Measurements from ENCODE around the gene EPB41L2. TPM values are rescaled to one million over a fixed set of nuclear protein-coding genes. Genes with fewer than 3 reads are reported as not detected.

Gene EPB41L2
- total and polyA plus RNA-seq, 2 experiments from 2014 or later: 76.2 to 91.7 TPM

DNA sequence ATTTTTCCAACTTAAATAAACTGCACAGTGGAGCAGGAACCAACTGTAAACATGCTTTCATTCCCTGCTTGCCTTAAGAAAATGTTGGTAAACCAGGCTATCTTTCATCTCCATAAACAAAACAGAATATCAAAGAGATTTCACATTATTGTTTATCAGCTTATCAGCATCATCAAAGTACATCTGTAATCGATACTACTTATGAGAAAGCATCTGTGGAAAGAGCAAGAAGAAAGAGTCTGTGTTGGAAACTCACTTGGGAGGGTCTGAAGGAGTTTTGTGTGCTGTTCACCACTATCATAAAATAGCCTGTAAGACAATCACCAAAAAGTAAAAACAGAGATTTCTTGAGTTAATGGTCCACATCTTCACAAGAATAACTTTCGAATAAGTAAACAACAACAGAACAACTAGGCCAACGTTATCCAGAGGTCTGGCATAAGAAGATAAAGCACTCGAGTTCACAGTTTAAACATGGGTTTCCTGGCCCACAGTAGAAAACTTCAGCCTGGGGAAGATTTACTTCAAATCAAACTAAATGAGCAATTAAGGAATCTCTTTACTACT, 47.9 kb downstream of the EPB41L2 start:
- Mint-ChIP-seq H3K27me3 (ENCODE audit: insufficient read depth, low read depth, poor library complexity) (no peaks in the 10 kb centered on the region), H3K4me3 (no peak overlapping the region), H3K9me3 (peaks cover 6% of the 10 kb centered on the region; the same call in 1 of the 3 replicates), H3K4me1 (peaks cover 24% of the 10 kb centered on the region), H3K36me3 (ENCODE audit: low read depth) (peaks cover 8% of the 10 kb centered on the region; the same call in 2 of the 3 replicates), H3K27ac (peak overlapping the region; percentile 40; the same call in 1 of the 2 replicates)
- H3K4me1 ChIP-seq (ENCODE audit: insufficient read depth): peaks cover 17% of the 10 kb centered on the region
- H2AFZ ChIP-seq: no peak overlapping the region
- H3K27me3 ChIP-seq (ENCODE audit: insufficient read depth): no peaks in the 10 kb centered on the region
- TF ChIP-seq EZH2 (IDR thresholded peaks at IDR 0.05; ENCODE audit: low read depth, unreplicated experiment) (no peak), ZNF331 (CRISPR knock-in tag; IDR thresholded peaks at IDR 0.05; ENCODE audit: low read depth) (no peak)
- TF ChIP-seq, protein P1, sequence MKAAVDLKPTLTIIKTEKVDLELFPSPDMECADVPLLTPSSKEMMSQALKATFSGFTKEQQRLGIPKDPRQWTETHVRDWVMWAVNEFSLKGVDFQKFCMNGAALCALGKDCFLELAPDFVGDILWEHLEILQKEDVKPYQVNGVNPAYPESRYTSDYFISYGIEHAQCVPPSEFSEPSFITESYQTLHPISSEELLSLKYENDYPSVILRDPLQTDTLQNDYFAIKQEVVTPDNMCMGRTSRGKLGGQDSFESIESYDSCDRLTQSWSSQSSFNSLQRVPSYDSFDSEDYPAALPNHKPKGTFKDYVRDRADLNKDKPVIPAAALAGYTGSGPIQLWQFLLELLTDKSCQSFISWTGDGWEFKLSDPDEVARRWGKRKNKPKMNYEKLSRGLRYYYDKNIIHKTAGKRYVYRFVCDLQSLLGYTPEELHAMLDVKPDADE (IDR thresholded peaks at IDR 0.05): no peak
- TF ChIP-seq, protein P2, sequence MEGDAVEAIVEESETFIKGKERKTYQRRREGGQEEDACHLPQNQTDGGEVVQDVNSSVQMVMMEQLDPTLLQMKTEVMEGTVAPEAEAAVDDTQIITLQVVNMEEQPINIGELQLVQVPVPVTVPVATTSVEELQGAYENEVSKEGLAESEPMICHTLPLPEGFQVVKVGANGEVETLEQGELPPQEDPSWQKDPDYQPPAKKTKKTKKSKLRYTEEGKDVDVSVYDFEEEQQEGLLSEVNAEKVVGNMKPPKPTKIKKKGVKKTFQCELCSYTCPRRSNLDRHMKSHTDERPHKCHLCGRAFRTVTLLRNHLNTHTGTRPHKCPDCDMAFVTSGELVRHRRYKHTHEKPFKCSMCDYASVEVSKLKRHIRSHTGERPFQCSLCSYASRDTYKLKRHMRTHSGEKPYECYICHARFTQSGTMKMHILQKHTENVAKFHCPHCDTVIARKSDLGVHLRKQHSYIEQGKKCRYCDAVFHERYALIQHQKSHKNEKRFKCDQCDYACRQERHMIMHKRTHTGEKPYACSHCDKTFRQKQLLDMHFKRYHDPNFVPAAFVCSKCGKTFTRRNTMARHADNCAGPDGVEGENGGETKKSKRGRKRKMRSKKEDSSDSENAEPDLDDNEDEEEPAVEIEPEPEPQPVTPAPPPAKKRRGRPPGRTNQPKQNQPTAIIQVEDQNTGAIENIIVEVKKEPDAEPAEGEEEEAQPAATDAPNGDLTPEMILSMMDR (conservative IDR thresholded peaks at IDR 0.05; ENCODE audit: low read depth in 2 of 2): no peak
- TF ChIP-seq, protein P3, sequence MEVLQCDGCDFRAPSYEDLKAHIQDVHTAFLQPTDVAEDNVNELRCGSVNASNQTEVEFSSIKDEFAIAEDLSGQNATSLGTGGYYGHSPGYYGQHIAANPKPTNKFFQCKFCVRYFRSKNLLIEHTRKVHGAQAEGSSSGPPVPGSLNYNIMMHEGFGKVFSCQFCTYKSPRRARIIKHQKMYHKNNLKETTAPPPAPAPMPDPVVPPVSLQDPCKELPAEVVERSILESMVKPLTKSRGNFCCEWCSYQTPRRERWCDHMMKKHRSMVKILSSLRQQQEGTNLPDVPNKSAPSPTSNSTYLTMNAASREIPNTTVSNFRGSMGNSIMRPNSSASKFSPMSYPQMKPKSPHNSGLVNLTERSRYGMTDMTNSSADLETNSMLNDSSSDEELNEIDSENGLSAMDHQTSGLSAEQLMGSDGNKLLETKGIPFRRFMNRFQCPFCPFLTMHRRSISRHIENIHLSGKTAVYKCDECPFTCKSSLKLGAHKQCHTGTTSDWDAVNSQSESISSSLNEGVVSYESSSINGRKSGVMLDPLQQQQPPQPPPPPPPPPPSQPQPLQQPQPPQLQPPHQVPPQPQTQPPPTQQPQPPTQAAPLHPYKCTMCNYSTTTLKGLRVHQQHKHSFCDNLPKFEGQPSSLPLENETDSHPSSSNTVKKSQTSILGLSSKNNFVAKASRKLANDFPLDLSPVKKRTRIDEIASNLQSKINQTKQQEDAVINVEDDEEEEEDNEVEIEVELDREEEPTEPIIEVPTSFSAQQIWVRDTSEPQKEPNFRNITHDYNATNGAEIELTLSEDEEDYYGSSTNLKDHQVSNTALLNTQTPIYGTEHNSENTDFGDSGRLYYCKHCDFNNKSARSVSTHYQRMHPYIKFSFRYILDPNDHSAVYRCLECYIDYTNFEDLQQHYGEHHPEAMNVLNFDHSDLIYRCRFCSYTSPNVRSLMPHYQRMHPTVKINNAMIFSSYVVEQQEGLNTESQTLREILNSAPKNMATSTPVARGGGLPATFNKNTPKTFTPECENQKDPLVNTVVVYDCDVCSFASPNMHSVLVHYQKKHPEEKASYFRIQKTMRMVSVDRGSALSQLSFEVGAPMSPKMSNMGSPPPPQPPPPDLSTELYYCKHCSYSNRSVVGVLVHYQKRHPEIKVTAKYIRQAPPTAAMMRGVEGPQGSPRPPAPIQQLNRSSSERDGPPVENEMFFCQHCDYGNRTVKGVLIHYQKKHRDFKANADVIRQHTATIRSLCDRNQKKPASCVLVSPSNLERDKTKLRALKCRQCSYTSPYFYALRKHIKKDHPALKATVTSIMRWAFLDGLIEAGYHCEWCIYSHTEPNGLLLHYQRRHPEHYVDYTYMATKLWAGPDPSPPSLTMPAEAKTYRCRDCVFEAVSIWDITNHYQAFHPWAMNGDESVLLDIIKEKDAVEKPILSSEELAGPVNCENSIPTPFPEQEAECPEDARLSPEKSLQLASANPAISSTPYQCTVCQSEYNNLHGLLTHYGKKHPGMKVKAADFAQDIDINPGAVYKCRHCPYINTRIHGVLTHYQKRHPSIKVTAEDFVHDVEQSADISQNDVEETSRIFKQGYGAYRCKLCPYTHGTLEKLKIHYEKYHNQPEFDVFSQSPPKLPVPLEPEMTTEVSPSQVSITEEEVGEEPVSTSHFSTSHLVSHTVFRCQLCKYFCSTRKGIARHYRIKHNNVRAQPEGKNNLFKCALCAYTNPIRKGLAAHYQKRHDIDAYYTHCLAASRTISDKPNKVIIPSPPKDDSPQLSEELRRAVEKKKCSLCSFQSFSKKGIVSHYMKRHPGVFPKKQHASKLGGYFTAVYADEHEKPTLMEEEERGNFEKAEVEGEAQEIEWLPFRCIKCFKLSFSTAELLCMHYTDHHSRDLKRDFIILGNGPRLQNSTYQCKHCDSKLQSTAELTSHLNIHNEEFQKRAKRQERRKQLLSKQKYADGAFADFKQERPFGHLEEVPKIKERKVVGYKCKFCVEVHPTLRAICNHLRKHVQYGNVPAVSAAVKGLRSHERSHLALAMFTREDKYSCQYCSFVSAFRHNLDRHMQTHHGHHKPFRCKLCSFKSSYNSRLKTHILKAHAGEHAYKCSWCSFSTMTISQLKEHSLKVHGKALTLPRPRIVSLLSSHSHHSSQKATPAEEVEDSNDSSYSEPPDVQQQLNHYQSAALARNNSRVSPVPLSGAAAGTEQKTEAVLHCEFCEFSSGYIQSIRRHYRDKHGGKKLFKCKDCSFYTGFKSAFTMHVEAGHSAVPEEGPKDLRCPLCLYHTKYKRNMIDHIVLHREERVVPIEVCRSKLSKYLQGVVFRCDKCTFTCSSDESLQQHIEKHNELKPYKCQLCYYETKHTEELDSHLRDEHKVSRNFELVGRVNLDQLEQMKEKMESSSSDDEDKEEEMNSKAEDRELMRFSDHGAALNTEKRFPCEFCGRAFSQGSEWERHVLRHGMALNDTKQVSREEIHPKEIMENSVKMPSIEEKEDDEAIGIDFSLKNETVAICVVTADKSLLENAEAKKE (CRISPR knock-in tag; IDR thresholded peaks at IDR 0.05): no peak
- TF ChIP-seq, protein P4, sequence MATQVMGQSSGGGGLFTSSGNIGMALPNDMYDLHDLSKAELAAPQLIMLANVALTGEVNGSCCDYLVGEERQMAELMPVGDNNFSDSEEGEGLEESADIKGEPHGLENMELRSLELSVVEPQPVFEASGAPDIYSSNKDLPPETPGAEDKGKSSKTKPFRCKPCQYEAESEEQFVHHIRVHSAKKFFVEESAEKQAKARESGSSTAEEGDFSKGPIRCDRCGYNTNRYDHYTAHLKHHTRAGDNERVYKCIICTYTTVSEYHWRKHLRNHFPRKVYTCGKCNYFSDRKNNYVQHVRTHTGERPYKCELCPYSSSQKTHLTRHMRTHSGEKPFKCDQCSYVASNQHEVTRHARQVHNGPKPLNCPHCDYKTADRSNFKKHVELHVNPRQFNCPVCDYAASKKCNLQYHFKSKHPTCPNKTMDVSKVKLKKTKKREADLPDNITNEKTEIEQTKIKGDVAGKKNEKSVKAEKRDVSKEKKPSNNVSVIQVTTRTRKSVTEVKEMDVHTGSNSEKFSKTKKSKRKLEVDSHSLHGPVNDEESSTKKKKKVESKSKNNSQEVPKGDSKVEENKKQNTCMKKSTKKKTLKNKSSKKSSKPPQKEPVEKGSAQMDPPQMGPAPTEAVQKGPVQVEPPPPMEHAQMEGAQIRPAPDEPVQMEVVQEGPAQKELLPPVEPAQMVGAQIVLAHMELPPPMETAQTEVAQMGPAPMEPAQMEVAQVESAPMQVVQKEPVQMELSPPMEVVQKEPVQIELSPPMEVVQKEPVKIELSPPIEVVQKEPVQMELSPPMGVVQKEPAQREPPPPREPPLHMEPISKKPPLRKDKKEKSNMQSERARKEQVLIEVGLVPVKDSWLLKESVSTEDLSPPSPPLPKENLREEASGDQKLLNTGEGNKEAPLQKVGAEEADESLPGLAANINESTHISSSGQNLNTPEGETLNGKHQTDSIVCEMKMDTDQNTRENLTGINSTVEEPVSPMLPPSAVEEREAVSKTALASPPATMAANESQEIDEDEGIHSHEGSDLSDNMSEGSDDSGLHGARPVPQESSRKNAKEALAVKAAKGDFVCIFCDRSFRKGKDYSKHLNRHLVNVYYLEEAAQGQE (IDR thresholded peaks at IDR 0.05; ENCODE audit: unreplicated experiment): no peak
- H4K20me1 ChIP-seq (replicated peaks; ENCODE audit: insufficient read depth): no peaks in the 10 kb centered on the region
- H3F3A ChIP-seq (replicated peaks; ENCODE audit: low read depth): no peaks in the 10 kb centered on the region
- no peak overlapping the region for H3K4me3 ChIP-seq
- no peak overlapping the region for H3K4me2 ChIP-seq
- DNase-seq (ENCODE audit: low spot score): no peak
- H3K79me2 ChIP-seq (replicated peaks; ENCODE audit: insufficient read depth): peaks cover 49% of the 10 kb centered on the region
- H3K9me2 ChIP-seq (ENCODE audit: insufficient read depth): no peaks in the 10 kb centered on the region
- H3K36me3 ChIP-seq (ENCODE audit: insufficient read depth): no peaks in the 10 kb centered on the region
- no peak overlapping the region for H3K27ac ChIP-seq (ENCODE audit: low read depth)
- ATAC-seq: no peak

All from GM23338 (cell line).